Kidney (tissue), 14 donors: Measurements from ENCODE around the gene CYTH3. TPM values are rescaled to one million over a fixed set of nuclear protein-coding genes. Genes with fewer than 3 reads are reported as not detected.
A peak's percentile ranks its signal among the peaks of the same experiment; 100 is the strongest.

Source experiments
- DNase-seq, 5 donors: peaks; one replicate each; pipeline ENCODE4 v3.0.0-alpha.2; 2013 to 2020
- FAIRE-seq: peaks from 2 replicates; lab custom pipeline; 2012; peaks lifted over from hg19 to GRCh38; lab: Jason Lieb, UNC
- H3K27ac ChIP-seq, 2 donors: one replicate each; pipeline ENCODE4 v1.7.0; 2013; ENCODE audit warnings: low read depth in 2 of 2, low read length in 2 of 2, inconsistent platforms in 1 of 2
- H3K27me3 ChIP-seq: one replicate; pipeline ENCODE4 v1.7.1; 2013; ENCODE audit warnings: low read length, inconsistent platforms; ENCODE audit not compliant: control insufficient read depth, insufficient read depth
- H3K36me3 ChIP-seq, 3 donors: one replicate each; pipeline versions ENCODE4 v1.7.0 to v1.7.1; 2013; ENCODE audit warnings: low read length in 3 of 3, control low read depth in 1 of 3, inconsistent platforms in 1 of 3; ENCODE audit not compliant: insufficient read depth in 3 of 3, control insufficient read depth in 2 of 3
- H3K4me1 ChIP-seq, 3 donors: one replicate each; pipeline versions ENCODE4 v1.7.0 to v1.7.1; 2013; ENCODE audit warnings: low read length in 3 of 3, inconsistent platforms in 1 of 3, low read depth in 1 of 3; ENCODE audit not compliant: control insufficient read depth in 2 of 3, insufficient read depth in 2 of 3
- H3K4me3 ChIP-seq, 3 donors: one replicate each; pipeline versions ENCODE4 v1.7.0 to v1.8.1; 2013; ENCODE audit warnings: low read length in 3 of 3, control low read depth in 1 of 3, inconsistent platforms in 1 of 3
- H3K9ac ChIP-seq, 3 donors: one replicate each; pipeline versions ENCODE4 v1.7.0 to v1.7.1; 2013; ENCODE audit warnings: low read length in 3 of 3, control low read depth in 1 of 3, inconsistent platforms in 1 of 3
- H3K9me3 ChIP-seq, 3 donors: one replicate each; pipeline versions ENCODE4 v1.7.0 to v1.7.1; 2013; ENCODE audit warnings: low read length in 3 of 3, control low read depth in 1 of 3, inconsistent platforms in 1 of 3; ENCODE audit not compliant: control insufficient read depth in 2 of 3, insufficient read depth in 1 of 3
- CTCF ChIP-seq: IDR thresholded peaks from 3 replicates; pipeline ENCODE4 v1.5.1; 2012; ENCODE audit warnings: mild to moderate bottlenecking, moderate library complexity, borderline replicate concordance; ENCODE audit not compliant: insufficient read depth; ENCODE audit errors: extremely low read depth
- intact Hi-C: fragments of 100-400 bp; cut with DNase I; formaldehyde crosslinking; loops from one replicate; pipeline ENCODE4 v1.11.1; 2022
- polyA plus RNA-seq: library from polyadenylated mRNA; stranded (reverse); fragments of 350-450 nt; fragmentation: Illumina TruSeq; extraction: RNeasy Lipid Tissue Mini Kit (QIAGEN cat#74804); gene quantifications from one replicate; pipeline ENCODE4 v1.2.3, GENCODE V29; 2014; ENCODE audit warnings: low read depth, low replicate concordance; ENCODE audit not compliant: insufficient read depth
- total RNA-seq: library from RNA; stranded (reverse); fragmentation: NEBNext Ultra II Directional; extraction: Animal tissue kit (Norgen Biotek cat#: 25700); gene quantifications from one replicate; pipeline ENCODE4 v1.2.1, GENCODE V29; 2021
- donor health status: control.
- donor health status: control.
- donor health status: control.
- donor health status: control.
- donor health status: control.
- donor health status: DM: yes; HTN: yes; CAD: no.
- donor health status: Normal renal cell carcinoma (clear cell type).

The CYTH3 gene
- total and polyA plus RNA-seq, 2 donors from 2014 or later: 9.1 to 18.5 TPM

- Histone ChIP-seq H3K36me3 (no peaks in the 10 kb centered on the region), H3K4me3 (peak overlapping the region; percentile 69 to 81 (median 69)), H3K9me3 (no peaks in the 10 kb centered on the region), H3K27me3 (no peaks in the 10 kb centered on the region), H3K4me1 (peaks cover 0 to 22% (median 11%) of the 10 kb centered on the region in 3 donors), H3K9ac (peak overlapping the region; percentile 30 to 75 (median 69)), H3K27ac (peak overlapping the region in 1 of 2 donors; percentile 37)
- FAIRE-seq: no peak
- intact Hi-C loops: no loop called here
- DNase-seq: peak in 3 of 5 donors; percentile 29 to 60 (median 52)
- peak; percentile 13 for TF ChIP-seq CTCF
These were observed 1.3 kb downstream of the CYTH3 start for GRCh38 chr7:6271060-6271658.

DNA sequence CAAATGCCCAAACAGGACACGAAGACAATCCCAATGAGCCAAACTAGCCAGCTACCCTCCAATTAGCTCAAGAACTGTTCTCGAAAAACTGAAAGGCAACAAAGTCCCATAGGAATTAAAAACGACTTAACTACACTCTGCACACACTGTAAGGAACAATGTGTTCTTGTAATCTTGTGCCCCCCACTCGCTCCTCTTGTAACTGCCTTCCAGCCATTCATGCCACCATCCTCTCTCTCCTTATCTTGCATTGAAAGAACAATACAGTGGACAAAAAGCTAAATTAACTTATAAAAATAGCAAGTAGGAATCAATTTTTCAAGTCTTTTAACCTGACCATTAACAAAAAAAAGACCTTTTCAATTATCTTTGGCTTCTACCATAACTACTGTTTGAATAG is 2.9 kb downstream of the CYTH3 start:
- peaks cover 0 to 22% (median 11%) of the 10 kb centered on the region in 3 donors for H3K4me1 ChIP-seq
- no peak overlapping the region for H3K27ac ChIP-seq
- H3K4me3 ChIP-seq: no peak overlapping the region
- H3K36me3 ChIP-seq: no peaks in the 10 kb centered on the region
- no peak for DNase-seq
- H3K27me3 ChIP-seq: no peaks in the 10 kb centered on the region
- FAIRE-seq: no peak
- intact Hi-C loops: no loop called here
- no peak for TF ChIP-seq CTCF
- H3K9ac ChIP-seq: no peak overlapping the region
- no peaks in the 10 kb centered on the region for H3K9me3 ChIP-seq

- no peak for TF ChIP-seq CTCF
- H3K4me1 ChIP-seq: peaks cover 0 to 22% (median 11%) of the 10 kb centered on the region in 3 donors
- H3K27me3 ChIP-seq: no peaks in the 10 kb centered on the region
- H3K4me3 ChIP-seq: no peak overlapping the region
- intact Hi-C loops: no loop called here
- H3K9me3 ChIP-seq: no peaks in the 10 kb centered on the region
- no peak for DNase-seq
- H3K36me3 ChIP-seq: no peaks in the 10 kb centered on the region
- H3K9ac ChIP-seq: peak overlapping the region in 1 of 3 donors; percentile 18
- no peak for FAIRE-seq
- no peak overlapping the region for H3K27ac ChIP-seq
These were observed 3.5 kb downstream of the CYTH3 start for GRCh38 chr7:6268907-6269306.
